ENCODE data around the gene URGCP.
"Not testable (repeated sequence)": the region's sequence is repeated elsewhere in the genome, so short reads cannot be mapped to it uniquely, and the experiment has no call there.

Gene URGCP

GRCh38 chr7:43871064-43871463 lies 35.3 kb downstream of the URGCP start:
- no peak for DNase-seq

DNA sequence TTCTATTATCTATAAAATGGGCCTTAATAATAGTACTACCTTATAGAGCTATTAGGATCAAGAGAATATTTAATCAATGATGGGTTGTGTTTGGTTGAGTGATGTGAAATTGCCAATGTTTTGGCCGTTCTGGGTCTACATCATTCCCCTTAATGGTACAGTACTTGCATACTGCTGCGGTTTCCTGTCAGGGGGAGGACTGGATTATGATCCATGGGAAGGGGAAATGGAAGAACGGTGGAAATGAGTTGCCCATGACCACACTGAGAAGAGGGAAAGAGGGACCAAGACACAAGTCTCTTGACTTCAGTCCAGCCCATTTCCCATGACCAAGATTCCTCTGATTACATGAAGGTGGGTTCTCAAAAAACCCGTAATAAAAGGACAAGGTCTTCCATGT lies 36.1 kb downstream of the URGCP start:
- DNase-seq = no peak

GRCh38 chr7:43869867-43870240 lies 36.5 kb downstream of the URGCP start:
- no peak for DNase-seq

- peak; percentile 85 to 91 for DNase-seq
Observed at GRCh38 chr7:43869006-43869866, 37.2 kb downstream of the URGCP start, which contains the start of gene MRPS24. TSS of gene MRPS24 (minus strand) at chr7:43869517. CDS start at chr7:43869495, 22 bp downstream.

DNA sequence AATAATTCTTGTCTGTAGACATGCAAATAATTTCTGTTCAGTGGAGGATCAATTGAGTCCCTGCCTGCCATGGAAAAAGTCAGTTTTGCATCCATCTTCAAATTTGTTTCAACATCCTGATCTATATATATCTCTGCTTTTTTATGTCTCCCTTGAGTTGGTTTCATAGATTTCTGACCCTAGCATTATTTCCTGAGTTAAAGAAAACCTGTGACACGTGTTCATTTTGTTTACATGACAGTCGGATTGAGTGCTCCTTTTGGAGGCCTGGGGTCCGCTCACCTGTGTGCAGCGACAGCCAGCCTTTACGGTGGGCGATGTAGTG lies 37.8 kb downstream of the URGCP start:
- no peak for DNase-seq

DNA sequence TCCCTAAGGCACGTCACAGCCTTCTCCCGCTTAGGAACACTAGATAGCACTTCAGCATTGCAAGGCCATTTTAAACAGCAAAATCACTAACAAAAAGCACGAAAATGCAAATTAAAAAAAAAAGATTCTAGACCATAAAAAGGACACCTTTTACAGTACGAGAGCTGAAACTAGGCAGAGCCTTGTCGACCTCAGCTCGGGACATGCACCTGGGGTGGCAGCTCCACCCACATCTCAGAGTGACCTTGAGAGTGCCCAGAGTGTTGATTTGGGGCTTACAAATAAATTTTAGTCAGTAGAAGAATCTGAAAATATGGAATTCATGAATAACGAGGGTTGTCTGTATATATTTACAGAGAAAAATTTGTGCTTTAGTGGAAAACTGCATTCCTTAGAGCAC lies 38.2 kb downstream of the URGCP start:
- no peak for DNase-seq

DNA sequence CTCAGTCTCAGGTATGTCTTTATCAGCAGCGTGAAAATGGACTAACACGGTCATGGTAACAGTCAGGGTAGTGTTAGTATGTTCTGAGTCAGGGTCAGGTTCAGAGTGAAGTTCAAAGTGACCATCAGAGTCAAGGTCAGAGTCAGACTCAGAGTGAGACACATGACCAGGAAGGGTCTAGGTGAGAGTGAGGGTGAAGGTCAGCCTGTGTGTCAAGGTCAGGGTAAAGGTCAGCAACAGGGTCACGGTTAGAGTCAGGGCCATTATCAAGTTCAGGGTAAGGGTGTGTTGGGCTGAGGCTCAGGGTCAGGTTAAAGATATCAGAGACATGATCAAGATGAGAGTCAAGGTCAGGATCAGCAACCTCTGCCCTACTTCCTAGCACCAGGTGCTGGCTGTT lies 41.1 kb downstream of the URGCP start:
- no peak for DNase-seq

GRCh38 chr7:43864126-43864525 lies 42.3 kb downstream of the URGCP start:
- no peak for DNase-seq

DNA sequence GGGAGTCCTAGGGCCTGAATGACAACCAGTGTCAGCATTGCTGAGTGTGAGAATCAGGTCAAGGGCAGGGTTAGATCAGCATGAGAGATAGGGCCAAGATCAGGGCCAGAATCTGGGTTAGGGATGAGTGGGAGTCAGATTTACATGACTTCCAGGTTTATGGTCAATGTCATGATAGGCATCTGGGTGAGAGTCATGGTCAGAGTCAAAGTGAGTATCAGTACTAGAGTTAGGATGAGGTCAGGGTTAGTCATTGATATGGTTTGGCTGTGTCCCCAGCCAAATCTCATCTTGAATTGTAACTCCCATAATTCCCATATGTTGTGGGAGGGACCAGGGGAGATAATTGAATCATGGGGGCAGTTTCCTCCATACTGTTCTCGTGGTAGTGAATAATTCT lies 49.4 kb downstream of the URGCP start:
- DNase-seq = no peak

- no peak for DNase-seq
Observed at GRCh38 chr7:43856316-43856715, 50.1 kb downstream of the URGCP start.

DNA sequence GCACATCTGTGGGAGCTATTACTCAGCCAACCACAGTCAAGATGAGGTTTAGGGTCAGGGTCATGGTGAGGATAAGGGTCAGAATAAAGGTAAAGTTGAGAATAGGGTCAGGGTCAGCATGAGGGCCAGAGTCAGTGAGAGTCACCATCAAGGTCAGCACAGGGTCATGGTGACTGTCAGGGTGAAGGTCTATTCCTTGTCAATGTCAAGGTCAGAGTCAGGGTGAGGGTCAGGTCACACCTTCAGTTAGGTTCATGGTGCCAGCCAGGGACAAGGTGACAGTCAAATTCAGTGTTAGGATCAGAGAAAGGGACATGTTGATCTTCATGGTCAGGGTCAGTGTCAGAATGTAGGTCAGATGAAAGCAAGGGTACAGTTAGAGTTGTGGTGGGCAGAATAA lies 51.2 kb downstream of the URGCP start:
- DNase-seq = no peak

GRCh38 chr7:43851805-43852204 lies 54.6 kb downstream of the URGCP start:
- no peak for DNase-seq

DNA sequence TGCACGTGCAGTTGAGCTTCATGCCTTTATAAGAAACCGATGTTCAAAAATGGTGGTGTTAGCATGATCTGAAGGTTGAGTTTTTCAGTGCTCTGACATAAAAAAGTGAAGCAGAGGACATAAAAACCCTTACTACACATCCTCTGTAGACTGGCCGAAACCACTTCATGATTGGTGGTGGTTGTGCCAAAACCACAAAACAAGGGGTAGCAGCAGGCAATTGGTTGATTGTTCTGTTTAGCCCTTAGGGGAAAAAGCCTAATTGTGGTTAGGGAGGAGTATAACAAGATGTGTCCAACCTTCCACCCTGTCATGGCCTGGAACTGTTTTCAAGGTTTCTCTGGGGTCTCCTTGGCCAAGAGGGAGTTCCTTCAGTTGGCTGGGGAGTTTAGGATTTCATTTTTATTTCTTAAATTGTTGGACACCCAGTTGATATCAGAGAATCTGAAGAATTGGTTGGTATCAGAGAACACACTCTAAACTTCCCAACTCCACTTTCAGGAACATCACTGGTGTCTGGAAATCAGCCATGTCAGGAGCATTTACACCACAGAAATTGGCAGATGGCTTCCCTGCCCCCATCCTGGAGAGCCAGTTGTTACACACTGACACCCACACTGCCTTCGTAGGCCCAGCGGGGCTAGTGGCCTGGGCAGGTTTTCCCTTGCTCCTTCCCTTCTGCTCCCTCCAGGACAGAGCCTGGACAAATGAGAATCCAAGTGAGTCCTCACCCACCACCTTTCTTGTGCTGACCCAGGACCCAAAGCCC lies 55.9 kb downstream of the URGCP start:
- DNase-seq = no peak

GRCh38 chr7:43849047-43849446 lies 57.3 kb downstream of the URGCP start:
- no peak for DNase-seq

DNA sequence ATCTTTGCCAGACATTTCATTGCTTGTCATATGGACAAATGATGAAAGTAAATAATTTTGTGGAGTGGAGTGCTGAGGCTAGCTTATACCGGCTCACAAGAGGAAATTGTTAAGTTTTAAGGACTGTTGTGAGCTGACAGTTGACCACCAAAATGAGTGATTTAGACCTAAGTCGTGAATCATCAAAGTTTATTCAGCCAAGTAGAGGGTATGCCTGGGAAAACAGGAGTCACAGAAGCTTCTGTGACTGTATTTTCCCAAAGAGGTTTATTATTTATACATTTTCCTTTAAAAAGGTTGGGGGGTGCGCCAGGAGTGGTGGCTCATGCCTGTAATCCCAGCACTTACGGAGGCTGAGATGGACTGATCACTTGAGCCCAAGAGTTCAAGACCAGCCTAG lies 58.9 kb downstream of the URGCP start:
- DNase-seq = no peak

DNA sequence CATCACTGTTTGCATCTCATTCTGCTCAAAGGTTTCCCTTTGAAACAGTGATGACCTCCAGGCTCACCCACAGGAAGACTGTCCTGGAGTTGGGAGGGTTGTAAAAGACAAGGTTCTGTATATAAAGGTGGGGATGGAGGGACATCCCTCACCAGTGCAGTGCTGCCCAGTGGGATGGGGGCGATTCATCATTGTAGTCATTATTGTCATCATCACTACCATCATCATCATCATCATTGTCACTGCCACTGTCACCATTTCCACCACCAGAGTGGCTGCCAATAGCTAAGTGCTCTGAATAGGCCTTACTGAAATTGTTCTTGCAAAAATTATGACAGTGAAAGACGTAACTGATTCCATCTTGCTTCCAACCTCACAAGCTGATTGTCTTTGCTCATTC lies 61.7 kb downstream of the URGCP start:
- DNase-seq = no peak

GRCh38 chr7:43844257-43844656 lies 62.1 kb downstream of the URGCP start:
- DNase-seq = no peak

GRCh38 chr7:43843296-43843695 lies 63.1 kb downstream of the URGCP start:
- no peak for DNase-seq

DNA sequence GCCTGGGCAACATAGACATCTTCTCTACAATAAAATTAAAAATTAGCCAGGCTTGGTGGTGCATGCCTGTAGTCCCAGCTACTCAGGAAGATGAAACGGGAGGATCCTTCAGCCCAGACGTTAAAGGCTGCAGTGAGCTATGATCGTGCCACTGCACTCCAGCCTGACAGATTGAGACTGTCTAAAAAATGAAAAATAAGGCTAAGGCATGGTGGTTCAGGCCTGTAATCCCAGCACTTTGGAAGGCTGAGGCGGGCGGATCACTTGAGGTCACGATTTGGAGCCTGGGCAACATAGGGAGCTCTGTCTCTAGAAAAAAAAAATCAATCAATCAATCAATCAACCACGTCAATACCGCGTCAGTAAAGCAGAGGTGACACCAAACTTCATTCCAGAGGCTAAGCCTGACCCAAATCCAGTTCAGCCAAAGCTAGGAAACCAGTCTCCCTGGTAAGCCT lies 68.2 kb downstream of the URGCP start:
- DNase-seq = no peak

DNA sequence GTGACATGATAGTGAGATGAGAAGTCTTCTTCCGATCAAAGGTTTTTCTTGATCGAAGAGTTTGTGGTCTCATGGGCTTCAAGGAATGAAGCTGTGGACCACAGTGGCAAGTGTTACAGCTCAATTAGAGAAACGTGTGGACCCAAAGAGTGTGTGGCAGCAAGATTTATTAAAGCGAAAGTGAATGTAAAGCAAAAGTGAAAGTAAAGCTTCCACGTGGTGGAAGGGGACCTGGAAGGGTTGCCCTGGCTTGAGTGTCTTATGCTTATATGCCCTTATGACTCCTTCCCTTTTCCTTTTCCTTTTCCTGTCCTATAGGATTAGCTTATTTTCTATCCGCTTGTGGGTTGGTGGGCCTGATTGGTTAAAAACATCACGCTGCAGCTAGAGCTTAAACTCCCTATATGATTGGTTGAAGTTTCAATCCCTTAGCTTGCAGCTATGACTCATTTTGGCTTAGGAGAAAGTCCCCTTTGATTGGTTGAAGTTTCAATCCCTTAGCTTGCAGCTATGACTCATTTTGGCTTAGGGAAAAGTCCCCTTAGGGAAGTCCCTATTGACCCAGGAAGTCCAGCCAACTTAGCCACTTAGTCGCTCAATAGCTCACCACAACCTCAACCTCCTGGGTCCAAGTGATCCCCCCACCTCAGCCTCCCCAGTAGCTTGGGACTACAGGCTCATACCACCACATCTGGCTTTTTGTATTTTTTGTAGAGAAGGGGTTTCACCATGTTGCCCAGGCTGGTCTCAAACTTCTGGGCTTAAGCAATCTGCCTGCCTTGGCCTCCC lies 71.7 kb downstream of the URGCP start:
- DNase-seq = no peak

GRCh38 chr7:43830917-43831316 lies 75.5 kb downstream of the URGCP start:
- DNase-seq = not testable (repeated sequence)

All from NCI-H1930 (cell line).